Keratinocyte (primary cell): ENCODE results near the gene CHST7. TPM values are rescaled to one million over a fixed set of nuclear protein-coding genes. Genes with fewer than 3 reads are reported as not detected.

Experiments
- DNase-seq: peaks from one replicate; pipeline ENCODE4 v3.0.0-alpha.2; 2011; ENCODE audit warnings: low read depth, missing footprints, low spot score
- FAIRE-seq: peaks from 2 replicates; lab custom pipeline; 2011; peaks lifted over from hg19 to GRCh38; lab: Jason Lieb, UNC
- H2AFZ ChIP-seq: 2 replicates; pipeline ENCODE4 v1.6.0; 2012; ENCODE audit warnings: low read length, control low read depth, inconsistent platforms; ENCODE audit not compliant: control insufficient read depth
- H3K27ac ChIP-seq: 2 replicates; pipeline ENCODE4 v1.5.1; 2011; ENCODE audit warnings: low read length; ENCODE audit not compliant: control insufficient read depth, insufficient read depth
- H3K27me3 ChIP-seq: 3 replicates; pipeline ENCODE4 v1.6.0; 2011; ENCODE audit warnings: low read length; ENCODE audit not compliant: control insufficient read depth, insufficient read depth; ENCODE audit errors: extremely low read depth
- H3K36me3 ChIP-seq, 2 experiments: 2 replicates in 1 of 2; 3 replicates in 1 of 2; pipeline ENCODE4 v1.5.1; 2011; ENCODE audit warnings: low read length in 2 of 2, mild to moderate bottlenecking in 1 of 2; ENCODE audit not compliant: control insufficient read depth in 2 of 2, insufficient read depth in 2 of 2; ENCODE audit errors: extremely low read depth in 1 of 2
- H3K4me1 ChIP-seq: 3 replicates; pipeline ENCODE4 v1.5.1; 2011; ENCODE audit warnings: low read length; ENCODE audit not compliant: control insufficient read depth, insufficient read depth; ENCODE audit errors: extremely low read depth
- H3K4me2 ChIP-seq: 3 replicates; pipeline ENCODE4 v1.6.0; 2011; ENCODE audit warnings: low read depth, low read length; ENCODE audit not compliant: control insufficient read depth, insufficient read depth; ENCODE audit errors: extremely low read depth
- H3K4me3 ChIP-seq, 3 experiments: fragments of 200-600 bp in 1 of 3; sonication (generic) in 1 of 3; 2 replicates in 2 of 3; 3 replicates in 1 of 3; pipeline ENCODE4 v1.5.1; 2011 to 2016; ENCODE audit warnings: low read length in 3 of 3, mild to moderate bottlenecking in 3 of 3, control low read depth in 2 of 3, inconsistent platforms in 1 of 3, low read depth in 1 of 3, mixed read lengths in 1 of 3, mixed run types in 1 of 3, moderate library complexity in 1 of 3; ENCODE audit not compliant: control insufficient read depth in 2 of 3, insufficient read depth in 2 of 3; ENCODE audit errors: extremely low read depth in 1 of 3
- H3K79me2 ChIP-seq: 2 replicates; pipeline ENCODE4 v1.6.0; 2012; ENCODE audit warnings: low read length; ENCODE audit not compliant: control insufficient read depth, insufficient read depth
- H3K9ac ChIP-seq: 3 replicates; pipeline ENCODE4 v1.6.0; 2011; ENCODE audit warnings: low read length; ENCODE audit not compliant: control insufficient read depth, insufficient read depth; ENCODE audit errors: extremely low read depth
- H3K9me1 ChIP-seq: 3 replicates; pipeline ENCODE4 v1.6.0; 2011; ENCODE audit warnings: low read length; ENCODE audit not compliant: control insufficient read depth, insufficient read depth; ENCODE audit errors: extremely low read depth
- H3K9me3 ChIP-seq: 2 replicates; pipeline ENCODE4 v1.5.1; 2012; ENCODE audit warnings: low read depth, low read length; ENCODE audit not compliant: control insufficient read depth
- H4K20me1 ChIP-seq: 3 replicates; pipeline ENCODE4 v1.6.0; 2011; ENCODE audit warnings: low read length; ENCODE audit not compliant: control insufficient read depth, insufficient read depth; ENCODE audit errors: extremely low read depth
- CTCF ChIP-seq, 3 experiments: IDR thresholded peaks in 1 of 3; conservative IDR thresholded peaks in 1 of 3; optimal IDR thresholded peaks in 1 of 3; 2 replicates in 2 of 3; 3 replicates in 1 of 3; pipeline versions ENCODE3 to v1.5.1; 2011; ENCODE audit warnings: low read length in 3 of 3, mild to moderate bottlenecking in 3 of 3, moderate library complexity in 2 of 3, control low read depth in 1 of 3, inconsistent platforms in 1 of 3; ENCODE audit not compliant: insufficient read depth in 2 of 3; ENCODE audit errors: extremely low read depth in 1 of 3
- EZH2 ChIP-seq: IDR thresholded peaks from one replicate; pipeline ENCODE4 v1.6.1; 2012; ENCODE audit warnings: inconsistent platforms, mild to moderate bottlenecking, low read length, moderate library complexity
- dilution Hi-C: fragments of 300-500 bp; cut with MboI; formaldehyde crosslinking; loops from one replicate; pipeline ENCODE4 v1.7.0; 2020; ENCODE audit warnings: low sequenced_read_pairs; ENCODE audit not compliant: extremely low pct_ligation_motif_present
- polyA plus RNA-seq, 5 experiments: library from polyadenylated mRNA; depleted of rRNA in 3 of 5; stranded (reverse) in 3 of 5; stranded (forward) in 1 of 5; unstranded in 1 of 5; fragments of >200 nt; gene quantifications; 1 replicate in 1 of 5; 2 replicates in 3 of 5; 3 replicates in 1 of 5; pipeline versions ENCODE4 v1.2.1 to v1.2.3, GENCODE V29; 2011 to 2012; ENCODE audit warnings: missing spikeins in 2 of 5, low read depth in 1 of 5, low replicate concordance in 1 of 5

Gene CHST7
- polyA plus RNA-seq, 1 donor (not counting 4 experiments of a cell fraction or from before 2014, with no cell fraction given), result 0.39 TPM

DNA sequence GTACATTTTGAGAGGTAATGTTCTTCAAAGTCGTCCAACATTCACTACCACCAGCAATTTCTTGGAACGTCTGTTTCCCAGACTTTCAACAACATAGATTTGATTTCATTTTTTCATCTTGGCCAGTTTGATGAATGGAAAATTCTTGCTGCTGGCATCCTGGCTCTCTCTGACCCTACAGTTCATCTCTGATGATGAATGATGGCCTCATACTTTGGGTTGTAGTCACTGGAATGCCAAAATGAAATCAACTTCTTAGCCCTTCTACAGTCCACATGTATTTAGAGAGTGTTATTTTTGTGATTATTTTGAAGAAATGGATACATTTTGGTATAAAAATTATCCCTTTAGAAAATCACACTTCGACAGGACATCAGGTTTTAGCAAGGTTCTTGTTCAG lies 8.8 kb downstream of the CHST7 start:
- Histone ChIP-seq H4K20me1 (no peaks in the 10 kb centered on the region), H3K79me2 (no peaks in the 10 kb centered on the region), H3K9ac (peak overlapping the region; percentile 61), H3K4me1 (peaks cover 20% of the 10 kb centered on the region), H3K4me2 (peak overlapping the region; percentile 80), H3K27ac (peak overlapping the region; percentile 85), H3K9me1 (no peaks in the 10 kb centered on the region), H3K4me3 (peak overlapping the region in 1 of 3 experiments; percentile 53), H3K9me3 (no peaks in the 10 kb centered on the region), H3K36me3 (no peaks in the 10 kb centered on the region), H2AFZ (no peak overlapping the region), H3K27me3 (no peaks in the 10 kb centered on the region)
- TF ChIP-seq CTCF (optimal IDR thresholded peaks at IDR 0.05 in 1 of 3, IDR thresholded peaks at IDR 0.05 in 1 of 3, conservative IDR thresholded peaks at IDR 0.05 in 1 of 3; ENCODE audit: extremely low read depth in 1 of 3, insufficient read depth in 2 of 3, low read length in 3 of 3) (no peak), EZH2 (no peak)
- DNase-seq (peak; percentile 15), FAIRE-seq (peak; percentile 53)
- dilution Hi-C loops, result no loop called here

DNA sequence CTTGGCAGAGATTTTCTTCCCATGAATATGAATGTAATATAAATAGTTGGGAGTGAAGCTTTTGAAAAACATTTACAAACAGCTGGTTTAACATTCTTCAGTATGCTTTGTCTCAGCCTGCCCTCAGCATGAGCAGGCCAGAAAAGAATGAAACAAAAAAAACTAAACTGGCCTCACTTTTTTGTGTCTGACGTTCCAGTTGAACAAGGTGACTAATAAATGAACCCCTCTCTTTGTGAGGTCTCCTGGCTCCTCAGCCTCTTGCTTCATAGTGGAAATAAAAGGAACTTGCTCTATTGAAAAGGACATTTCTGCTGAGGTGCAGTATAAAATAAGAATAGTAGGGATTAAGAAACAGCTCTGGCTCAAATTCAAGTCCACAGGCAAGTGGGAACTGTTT lies 9.4 kb downstream of the CHST7 start:
- Histone ChIP-seq H3K36me3 (no peaks in the 10 kb centered on the region), H3K27me3 (no peaks in the 10 kb centered on the region), H3K4me3 (peak overlapping the region in 2 of 3 experiments; percentile 51 to 53), H3K27ac (peak overlapping the region; percentile 85), H4K20me1 (no peaks in the 10 kb centered on the region), H3K79me2 (no peaks in the 10 kb centered on the region), H3K9me1 (no peaks in the 10 kb centered on the region), H3K4me2 (peak overlapping the region; percentile 80), H3K4me1 (peaks cover 26% of the 10 kb centered on the region), H3K9me3 (no peaks in the 10 kb centered on the region), H2AFZ (no peak overlapping the region), H3K9ac (peak overlapping the region; percentile 61)
- dilution Hi-C loops, result no loop called here
- peak; percentile 26 for FAIRE-seq
- peak; percentile 41 for DNase-seq
- TF ChIP-seq CTCF (optimal IDR thresholded peaks at IDR 0.05 in 1 of 3, IDR thresholded peaks at IDR 0.05 in 1 of 3, conservative IDR thresholded peaks at IDR 0.05 in 1 of 3; ENCODE audit: extremely low read depth in 1 of 3, insufficient read depth in 2 of 3, low read length in 3 of 3) (no peak), EZH2 (no peak)
